ENCODE measurements around the gene ESPL1. TPM values are rescaled to one million over a fixed set of nuclear protein-coding genes. Genes with fewer than 3 reads are reported as not detected.

The ESPL1 gene
- total and polyA plus RNA-seq, 2 of the 8 experiments (the other 6 are each of a cell fraction or from before 2014, with no cell fraction given) = 31.8 to 52.7 TPM

- TF ChIP-seq MAX (IDR thresholded peaks at IDR 0.05) = no peak
- no peak for TF ChIP-seq CREB1 (IDR thresholded peaks at IDR 0.05)
- TF ChIP-seq MAFK (IDR thresholded peaks at IDR 0.05; ENCODE audit: low read depth, low read length) = no peak
- no peak for TF ChIP-seq EP300 (IDR thresholded peaks at IDR 0.05; ENCODE audit: borderline replicate concordance in 1 of 2, low read depth in 2 of 2, low read length in 2 of 2)
- TF ChIP-seq JUND (IDR thresholded peaks at IDR 0.05; ENCODE audit: low read length) = no peak
Measured at GRCh38 chr12:53224897-53225634, 43.0 kb upstream of the ESPL1 start (continued).
